HG03378 (cell line): ENCODE measurements around the gene NRCAM.

Experiments
- ATAC-seq: cut with Tn5 transposase; IDR thresholded peaks from one replicate; pipeline ENCODE4 v1.9.1; 2021; ENCODE audit warnings: mild to moderate bottlenecking, moderate library complexity; ENCODE audit not compliant: unreplicated experiment

NRCAM gene

DNA sequence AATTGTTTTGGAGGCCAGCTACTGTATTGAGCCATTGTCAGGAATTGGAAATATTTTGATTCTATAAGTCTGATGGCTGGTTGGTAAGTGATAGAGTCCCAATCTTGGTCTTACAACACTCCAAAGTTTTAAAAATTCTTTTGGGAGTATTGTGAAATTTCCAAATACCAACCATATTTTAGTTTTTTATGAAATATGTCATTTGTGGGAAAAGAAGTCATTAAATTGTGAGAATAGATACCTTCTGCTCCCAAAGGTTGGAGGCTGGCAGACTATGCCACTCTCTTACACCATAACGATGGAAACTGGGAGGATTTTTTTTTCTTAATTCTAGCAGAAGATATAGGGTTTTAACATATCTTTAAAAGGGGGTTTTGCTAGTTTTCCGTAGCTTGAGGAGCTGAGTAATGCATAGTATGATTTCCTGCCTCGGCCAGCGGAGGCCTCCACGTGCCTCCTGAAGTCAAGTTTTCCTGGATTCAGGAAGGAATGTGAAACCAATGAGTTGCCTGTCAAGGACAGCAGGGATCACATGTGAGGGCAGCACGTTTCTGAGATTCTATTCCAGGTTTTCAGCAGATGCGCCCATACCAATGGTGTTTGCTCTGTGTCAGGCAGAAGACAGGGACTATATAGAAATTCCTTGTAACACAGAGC is 233.9 kb downstream of the NRCAM start:
- no peak for ATAC-seq

- peak; percentile 73 for ATAC-seq
Measured at GRCh38 chr7:108211382-108212201, 244.6 kb downstream of the NRCAM start.

DNA sequence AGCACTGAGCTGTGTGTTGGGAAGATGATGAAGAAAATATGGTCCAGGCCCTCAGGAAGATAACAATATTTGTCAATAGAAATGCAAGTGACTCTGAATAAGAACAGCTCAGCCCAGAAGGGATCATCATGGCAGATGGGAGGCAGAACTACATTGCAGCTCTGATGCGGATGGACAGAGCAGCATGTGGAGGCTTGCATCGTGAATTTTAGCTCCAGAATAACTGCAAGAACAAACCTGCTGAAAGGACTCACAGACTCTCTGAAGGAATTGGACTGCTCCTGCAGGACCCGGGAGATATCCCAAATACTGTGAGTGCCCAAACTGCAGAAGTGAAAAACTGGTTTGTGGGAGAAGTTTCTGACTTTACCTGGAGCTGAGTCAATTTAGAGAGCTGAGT is 245.4 kb downstream of the NRCAM start:
- ATAC-seq = no peak

- no peak for ATAC-seq
Measured at GRCh38 chr7:108205311-108205710, 250.9 kb downstream of the NRCAM start.

GRCh38 chr7:108204281-108204796 is 251.9 kb downstream of the NRCAM start:
- ATAC-seq = no peak

GRCh38 chr7:108203537-108203936 is 252.7 kb downstream of the NRCAM start:
- peak; percentile 53 for ATAC-seq

GRCh38 chr7:108202743-108203142 is 253.5 kb downstream of the NRCAM start:
- no peak for ATAC-seq

DNA sequence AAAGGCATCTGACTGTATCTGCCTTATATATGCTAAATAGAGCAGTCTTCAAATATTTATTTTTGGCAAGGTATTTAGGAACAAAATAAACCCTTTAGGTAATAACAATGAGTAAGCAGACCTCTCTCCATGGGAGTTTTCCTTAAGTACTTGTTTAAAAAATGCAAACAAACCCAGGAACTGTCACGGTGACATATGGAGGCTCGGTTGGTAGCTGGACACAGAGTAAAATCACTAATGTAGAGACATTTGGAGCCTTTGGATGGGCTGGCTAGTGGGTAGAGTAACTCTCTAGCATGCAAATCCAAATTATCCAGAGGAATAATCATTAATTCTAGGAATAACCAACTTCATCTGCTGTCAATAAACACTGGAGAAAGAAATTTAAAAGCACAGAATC is 254.5 kb downstream of the NRCAM start:
- no peak for ATAC-seq

DNA sequence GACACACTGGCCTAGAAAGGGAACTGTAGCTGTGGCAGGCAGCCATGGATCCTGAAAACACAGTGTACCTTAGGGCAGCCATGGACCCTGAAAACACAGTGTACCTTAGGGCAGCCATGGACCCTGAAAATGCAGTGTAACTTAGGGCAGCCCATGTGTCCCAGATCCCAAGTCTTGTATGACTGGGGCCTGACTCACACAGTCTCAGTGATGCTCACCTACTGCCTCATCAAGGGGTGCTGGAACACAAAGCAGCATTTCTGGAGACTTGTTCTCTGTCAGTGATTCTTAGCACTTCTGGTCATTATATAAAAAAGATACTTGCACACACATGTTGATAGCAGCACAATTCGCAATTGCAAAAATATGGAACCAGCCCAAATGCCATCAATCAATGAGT is 255.9 kb downstream of the NRCAM start:
- no peak for ATAC-seq

GRCh38 chr7:108197371-108198091 is 258.7 kb downstream of the NRCAM start:
- no peak for ATAC-seq

GRCh38 chr7:108196004-108196403 is 260.2 kb downstream of the NRCAM start:
- no peak for ATAC-seq

DNA sequence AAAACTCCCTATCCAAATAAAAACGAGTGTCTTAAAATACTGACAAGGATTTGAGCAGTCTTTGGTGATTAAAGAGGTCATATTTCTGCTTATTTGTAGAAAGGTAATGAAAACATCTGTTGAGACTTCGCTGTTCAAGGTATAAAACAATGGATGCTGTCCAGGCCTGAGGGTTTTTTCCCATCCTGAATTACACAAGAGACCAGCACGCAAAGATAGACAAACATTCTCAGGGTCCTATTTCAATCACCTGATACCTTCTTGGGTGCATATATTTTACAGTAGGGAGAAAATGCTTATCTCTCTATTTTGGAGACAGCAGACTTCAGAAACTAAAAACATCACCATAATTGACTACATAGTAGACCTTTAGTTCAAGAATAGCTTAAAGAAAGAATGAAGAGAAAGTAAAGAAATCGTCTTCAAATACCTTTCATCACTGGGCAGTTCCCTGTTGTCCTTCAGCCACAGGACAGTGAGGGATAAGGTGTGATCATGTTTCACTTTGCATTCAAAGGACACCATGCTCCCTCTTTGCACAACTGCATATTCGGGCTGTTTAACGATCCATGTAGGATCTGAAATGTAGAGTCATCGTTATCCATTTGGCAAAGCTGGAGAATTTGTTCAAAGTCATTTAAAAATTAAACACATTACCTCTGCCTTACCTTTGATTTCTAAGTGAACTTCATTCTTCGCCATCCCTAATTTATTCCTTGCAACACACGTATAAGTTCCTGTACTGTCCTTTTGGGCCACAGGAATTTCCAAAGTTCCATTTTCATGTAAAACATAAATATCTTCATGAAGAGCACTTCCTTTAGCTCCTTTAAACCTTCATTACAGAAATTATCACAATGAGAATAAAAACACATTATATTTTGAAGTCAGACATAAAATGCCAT is 262.4 kb downstream of the NRCAM start:
- ATAC-seq = no peak

- ATAC-seq = no peak
Measured at GRCh38 chr7:108190891-108191290, 265.3 kb downstream of the NRCAM start.

GRCh38 chr7:108189733-108190388 is 266.4 kb downstream of the NRCAM start:
- ATAC-seq = peak; percentile 95

DNA sequence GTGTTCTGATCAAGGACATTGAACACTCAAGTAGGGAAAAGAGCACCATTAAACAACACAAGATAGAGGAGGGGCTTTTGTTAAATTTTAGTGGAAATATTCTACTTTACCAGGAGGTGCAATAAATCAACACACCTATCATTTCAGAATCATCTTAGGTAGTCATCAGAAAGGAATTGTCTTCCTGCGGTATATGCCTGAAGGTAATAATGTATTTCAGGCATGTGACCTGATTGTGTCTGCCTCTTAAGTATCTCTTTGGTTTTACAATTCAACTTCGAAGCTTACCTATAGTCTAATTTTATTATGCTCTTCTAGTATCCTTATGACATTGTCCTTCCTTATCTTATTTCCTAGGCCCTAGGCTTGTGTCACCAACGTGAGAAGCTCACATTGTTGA is 267.5 kb downstream of the NRCAM start:
- no peak for ATAC-seq

GRCh38 chr7:108181073-108181985 is 274.9 kb downstream of the NRCAM start:
- no peak for ATAC-seq

- ATAC-seq = no peak
Measured at GRCh38 chr7:108178398-108178797, 277.8 kb downstream of the NRCAM start.

DNA sequence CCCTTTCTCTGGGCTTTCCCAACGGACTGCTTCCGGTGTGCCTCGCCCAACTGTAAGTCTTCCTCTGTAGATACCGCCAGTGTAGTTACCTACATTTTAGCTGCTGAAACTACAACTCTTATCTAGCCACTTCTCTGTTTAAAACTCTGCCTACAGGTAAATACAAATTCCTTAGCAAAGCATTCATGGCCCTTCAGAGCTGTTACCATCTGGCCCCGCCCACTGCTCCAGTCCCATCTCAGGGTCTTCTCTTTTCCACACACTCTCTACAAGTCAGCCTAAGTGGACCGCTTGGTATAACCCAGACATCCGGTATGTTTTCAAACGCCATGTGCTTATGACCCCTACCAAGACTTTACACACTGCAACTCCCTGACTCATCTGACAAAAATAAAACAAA is 285.1 kb downstream of the NRCAM start:
- no peak for ATAC-seq

DNA sequence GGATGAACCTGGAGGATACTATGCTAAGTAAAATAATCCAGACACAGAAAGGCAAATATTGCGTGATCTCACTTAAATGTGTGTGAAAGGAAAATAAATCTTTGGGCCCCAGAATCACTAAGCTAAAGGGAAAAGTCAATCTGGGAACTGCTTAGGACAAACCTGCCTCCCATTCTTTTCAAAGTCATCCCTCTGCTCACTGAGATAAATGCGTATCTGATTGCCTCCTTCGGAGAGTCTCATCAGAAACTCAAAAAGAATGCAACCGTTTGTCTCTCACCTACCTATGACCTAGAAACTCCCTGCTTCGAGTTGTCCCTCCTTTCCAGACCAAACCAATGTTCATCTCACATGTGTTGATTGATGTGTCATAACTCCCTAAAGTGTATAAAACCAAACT is 286.0 kb downstream of the NRCAM start:
- ATAC-seq = no peak
